ENCODE results near the gene C9orf43.
A peak's percentile ranks its signal among the peaks of the same experiment; 100 is the strongest.

Gene C9orf43

GRCh38 chr9:113477058-113477457 is 66.5 kb downstream of the C9orf43 start:
- H3K27ac ChIP-seq, result no peak overlapping the region
- no peak overlapping the region for H3K4me3 ChIP-seq
- peak; percentile 16 for DNase-seq (ENCODE audit: low spot score)
- TF ChIP-seq CTCF (IDR thresholded peaks at IDR 0.05), result no peak

- Histone ChIP-seq H3K27ac (no peak overlapping the region), H3K4me3 (no peak overlapping the region)
- DNase-seq (ENCODE audit: low spot score), result no peak
- no peak for TF ChIP-seq CTCF (IDR thresholded peaks at IDR 0.05)
These were observed 67.1 kb downstream of the C9orf43 start for GRCh38 chr9:113477661-113478060.

- TF ChIP-seq CTCF (IDR thresholded peaks at IDR 0.05), result no peak
- no peak overlapping the region for H3K4me3 ChIP-seq
- no peak for DNase-seq (ENCODE audit: low spot score)
- H3K27ac ChIP-seq, result no peak overlapping the region
These were observed 68.7 kb downstream of the C9orf43 start for GRCh38 chr9:113479174-113479621.

Data from coronary artery (tissue), 2 donors.